OCI-LY3 (cell line): Measurements from ENCODE around the gene INCA1.

Experiments used
- EZH2phosphoT487 ChIP-seq: fragments of 200-600 bp; shearing (Covaris generic); IDR thresholded peaks from 2 replicates; pipeline ENCODE4 v1.6.1; 2018; ENCODE audit warnings: antibody characterized with exemption, mixed run types, low read depth
- TF ChIP-seq, protein P1 (sequence below): fragments of 200-600, 300-600 bp; sonication (generic); IDR thresholded peaks from 2 replicates; pipeline ENCODE4 v1.5.1; 2014; ENCODE audit warnings: antibody characterized with exemption, low read length, low read depth

DNA sequence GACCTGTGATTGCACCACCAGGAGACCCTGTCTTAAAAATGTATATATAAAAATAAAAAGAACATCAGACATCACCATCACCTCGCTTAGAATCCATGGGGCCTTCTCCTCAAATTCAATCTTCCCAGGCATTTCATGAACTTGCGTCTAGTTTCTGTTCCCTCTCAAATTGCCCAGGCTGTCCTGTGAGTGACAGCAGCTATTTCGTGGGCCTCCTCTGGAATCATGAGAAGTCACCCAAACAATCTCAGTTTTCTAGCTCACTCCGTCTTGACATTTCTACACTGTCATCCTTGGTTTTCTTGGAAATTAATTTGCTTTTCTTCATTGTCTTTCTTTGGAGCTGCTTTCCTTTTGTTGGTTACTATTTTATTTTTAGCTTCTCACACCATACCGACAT lies 30.6 kb upstream of the INCA1 start:
- TF ChIP-seq, protein P1, sequence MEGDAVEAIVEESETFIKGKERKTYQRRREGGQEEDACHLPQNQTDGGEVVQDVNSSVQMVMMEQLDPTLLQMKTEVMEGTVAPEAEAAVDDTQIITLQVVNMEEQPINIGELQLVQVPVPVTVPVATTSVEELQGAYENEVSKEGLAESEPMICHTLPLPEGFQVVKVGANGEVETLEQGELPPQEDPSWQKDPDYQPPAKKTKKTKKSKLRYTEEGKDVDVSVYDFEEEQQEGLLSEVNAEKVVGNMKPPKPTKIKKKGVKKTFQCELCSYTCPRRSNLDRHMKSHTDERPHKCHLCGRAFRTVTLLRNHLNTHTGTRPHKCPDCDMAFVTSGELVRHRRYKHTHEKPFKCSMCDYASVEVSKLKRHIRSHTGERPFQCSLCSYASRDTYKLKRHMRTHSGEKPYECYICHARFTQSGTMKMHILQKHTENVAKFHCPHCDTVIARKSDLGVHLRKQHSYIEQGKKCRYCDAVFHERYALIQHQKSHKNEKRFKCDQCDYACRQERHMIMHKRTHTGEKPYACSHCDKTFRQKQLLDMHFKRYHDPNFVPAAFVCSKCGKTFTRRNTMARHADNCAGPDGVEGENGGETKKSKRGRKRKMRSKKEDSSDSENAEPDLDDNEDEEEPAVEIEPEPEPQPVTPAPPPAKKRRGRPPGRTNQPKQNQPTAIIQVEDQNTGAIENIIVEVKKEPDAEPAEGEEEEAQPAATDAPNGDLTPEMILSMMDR, result no peak
- TF ChIP-seq EZH2phosphoT487, result no peak
